LNCAP (cell line): ENCODE measurements around the gene C9orf85.

Source experiments
- CTCF ChIP-seq: fragments of 450-650 bp; IDR thresholded peaks from 2 replicates; pipeline ENCODE4 v1.5.1; 2017; ENCODE audit warnings: mild to moderate bottlenecking

Gene C9orf85

GRCh38 chr9:71911061-71911907 lies at the start of gene C9orf85, which contains the start of gene ABHD17B:
Gene C9orf85 (plus strand): TSS chr9:71911639. CDS start chr9:71911735, 96 bp downstream.
Gene ABHD17B (minus strand): TSS chr9:71911193. CDS start chr9:71875080, 36,113 bp downstream.
- TF ChIP-seq CTCF = no peak

DNA sequence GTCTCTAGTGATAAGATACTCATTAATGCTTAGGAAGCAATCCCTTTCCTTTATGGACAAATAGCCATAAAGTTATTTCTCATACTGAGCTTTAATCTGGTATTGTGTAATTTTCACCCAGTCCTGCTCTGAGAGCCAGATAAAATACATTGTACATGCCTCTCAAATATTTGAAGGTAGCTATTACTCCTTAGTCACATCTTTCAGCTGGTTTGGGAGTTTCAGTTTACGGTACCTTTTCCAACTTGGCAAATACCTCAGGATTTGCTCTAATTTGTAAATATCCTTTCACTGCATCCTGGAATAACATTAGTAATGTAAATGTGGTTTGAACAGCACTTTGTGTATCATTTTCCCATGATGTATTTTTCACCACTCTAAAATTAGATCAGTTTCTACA lies 47.8 kb upstream of the C9orf85 start:
- no peak for TF ChIP-seq CTCF

GRCh38 chr9:71875345-71875744 lies 36.1 kb upstream of the C9orf85 start:
- no peak for TF ChIP-seq CTCF

DNA sequence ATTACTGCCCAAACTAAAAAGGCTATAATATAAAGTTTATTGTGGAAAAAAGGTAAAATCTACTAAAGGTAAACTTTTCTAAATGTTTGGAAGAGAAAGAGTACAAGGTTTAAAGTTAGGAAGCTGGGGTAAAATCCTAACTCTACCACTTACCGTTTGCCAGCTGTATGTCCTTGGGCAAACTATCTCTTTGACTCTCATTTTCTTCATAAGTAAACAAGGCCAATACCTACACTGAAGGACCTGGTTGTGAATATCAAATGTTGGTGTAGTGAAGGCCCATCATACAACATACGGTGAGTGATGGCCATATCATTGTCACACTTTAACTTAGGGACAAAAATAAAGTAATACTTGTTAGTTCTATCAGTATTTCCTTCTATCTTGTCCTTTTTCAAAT lies 35.3 kb upstream of the C9orf85 start:
- no peak for TF ChIP-seq CTCF

GRCh38 chr9:71876829-71877228 lies 34.6 kb upstream of the C9orf85 start:
- no peak for TF ChIP-seq CTCF

DNA sequence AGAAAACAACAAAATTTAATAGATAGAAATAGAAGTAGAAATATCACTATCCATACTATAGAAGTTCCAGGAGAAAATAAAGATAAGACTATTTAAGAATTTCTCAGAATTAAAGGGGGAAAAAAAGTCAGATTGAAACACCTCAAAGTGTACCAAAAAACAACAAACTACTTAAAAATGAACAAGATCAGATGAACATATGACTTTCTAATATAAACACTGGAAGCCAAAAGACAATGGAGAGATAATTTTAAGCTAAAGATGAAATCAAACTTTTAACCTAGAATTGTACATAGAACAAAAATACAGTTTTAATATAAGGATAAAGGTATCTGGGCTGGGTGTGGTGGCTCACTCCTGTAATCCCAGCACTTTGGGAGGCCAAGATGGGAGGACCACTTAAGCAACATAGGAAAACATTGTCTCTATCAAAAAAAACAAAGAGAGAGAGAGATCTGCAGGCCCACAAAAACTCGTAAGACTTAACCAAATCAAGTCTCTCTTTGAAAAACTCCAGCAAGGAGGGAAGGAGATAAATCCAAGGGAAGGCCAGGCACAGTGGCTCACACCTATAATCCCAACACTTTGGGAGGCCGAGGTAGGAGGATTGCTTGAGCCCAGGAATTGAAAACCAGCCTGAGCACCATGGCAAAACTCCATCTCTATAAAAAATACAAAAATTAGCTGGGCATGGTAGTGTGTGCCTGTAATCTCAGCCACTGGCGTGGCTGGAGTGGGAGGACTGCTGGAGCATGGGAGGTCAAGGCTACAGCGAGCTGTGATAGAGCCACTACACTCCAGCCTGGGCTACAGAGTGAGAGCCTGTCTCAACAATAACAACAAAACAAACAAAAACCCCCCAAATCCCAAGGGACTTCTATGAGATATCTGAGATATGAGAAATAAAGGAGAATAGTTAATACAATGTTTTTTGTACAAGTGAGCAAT lies 32.8 kb upstream of the C9orf85 start:
- TF ChIP-seq CTCF = no peak

DNA sequence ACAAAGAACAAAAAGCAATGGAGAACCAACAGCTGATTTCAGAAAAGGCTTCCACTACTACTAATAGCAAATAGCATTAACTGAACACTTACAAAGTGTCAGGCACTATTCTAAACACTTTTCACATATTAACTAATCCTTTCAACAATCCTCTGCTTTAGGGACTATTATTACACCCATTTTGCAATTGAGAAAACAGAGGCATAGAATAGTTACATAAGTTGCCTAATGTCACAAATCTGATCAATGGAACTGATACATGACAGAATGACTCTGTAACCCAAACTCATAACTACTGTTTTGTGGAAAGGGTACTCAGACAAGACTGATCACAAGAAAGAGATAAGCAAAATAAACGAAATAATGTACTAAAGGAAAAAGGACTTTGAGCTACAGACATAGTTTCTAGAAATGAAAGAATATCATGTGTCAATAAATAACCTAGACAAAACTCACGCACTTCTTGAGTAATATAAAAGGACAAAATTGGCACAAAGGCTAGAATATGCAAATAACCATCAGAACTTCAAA lies 31.7 kb upstream of the C9orf85 start:
- TF ChIP-seq CTCF = no peak
